ENCODE measurements around the gene P2RX1. TPM values are rescaled to one million over a fixed set of nuclear protein-coding genes. Genes with fewer than 3 reads are reported as not detected.

P2RX1 gene
- total RNA-seq, 1 donor = 1.3 TPM

DNA sequence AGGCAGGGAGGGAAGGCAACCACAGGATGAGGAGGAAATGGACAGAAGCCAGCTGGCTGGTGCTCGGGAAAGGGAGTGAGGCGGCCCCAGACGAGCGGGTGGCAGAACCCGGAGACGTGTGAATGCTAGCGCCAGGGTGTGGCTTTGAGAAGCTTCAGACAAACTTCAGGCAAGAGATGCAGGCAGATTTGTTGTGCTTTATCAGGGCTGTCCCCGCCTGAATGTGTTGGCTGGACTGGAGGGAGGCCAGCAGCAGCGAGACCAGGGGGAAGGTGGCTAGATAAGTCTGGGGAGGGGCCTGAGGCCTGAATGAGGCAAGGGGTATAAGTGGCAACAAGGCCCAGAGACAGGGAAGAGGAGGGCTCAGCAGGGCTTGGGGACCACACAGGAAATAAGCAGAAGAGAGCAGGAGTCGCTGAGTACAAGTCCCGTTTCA lies 45.4 kb downstream of the P2RX1 start:
- peak; percentile 19 for DNase-seq (ENCODE audit: low read depth)
- H3K4me3 ChIP-seq (ENCODE audit: low read depth, low read length) = no peak overlapping the region
- TF ChIP-seq, protein P1, sequence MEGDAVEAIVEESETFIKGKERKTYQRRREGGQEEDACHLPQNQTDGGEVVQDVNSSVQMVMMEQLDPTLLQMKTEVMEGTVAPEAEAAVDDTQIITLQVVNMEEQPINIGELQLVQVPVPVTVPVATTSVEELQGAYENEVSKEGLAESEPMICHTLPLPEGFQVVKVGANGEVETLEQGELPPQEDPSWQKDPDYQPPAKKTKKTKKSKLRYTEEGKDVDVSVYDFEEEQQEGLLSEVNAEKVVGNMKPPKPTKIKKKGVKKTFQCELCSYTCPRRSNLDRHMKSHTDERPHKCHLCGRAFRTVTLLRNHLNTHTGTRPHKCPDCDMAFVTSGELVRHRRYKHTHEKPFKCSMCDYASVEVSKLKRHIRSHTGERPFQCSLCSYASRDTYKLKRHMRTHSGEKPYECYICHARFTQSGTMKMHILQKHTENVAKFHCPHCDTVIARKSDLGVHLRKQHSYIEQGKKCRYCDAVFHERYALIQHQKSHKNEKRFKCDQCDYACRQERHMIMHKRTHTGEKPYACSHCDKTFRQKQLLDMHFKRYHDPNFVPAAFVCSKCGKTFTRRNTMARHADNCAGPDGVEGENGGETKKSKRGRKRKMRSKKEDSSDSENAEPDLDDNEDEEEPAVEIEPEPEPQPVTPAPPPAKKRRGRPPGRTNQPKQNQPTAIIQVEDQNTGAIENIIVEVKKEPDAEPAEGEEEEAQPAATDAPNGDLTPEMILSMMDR (IDR thresholded peaks at IDR 0.05; ENCODE audit: insufficient read depth, low read depth, low read length) = no peak

DNA sequence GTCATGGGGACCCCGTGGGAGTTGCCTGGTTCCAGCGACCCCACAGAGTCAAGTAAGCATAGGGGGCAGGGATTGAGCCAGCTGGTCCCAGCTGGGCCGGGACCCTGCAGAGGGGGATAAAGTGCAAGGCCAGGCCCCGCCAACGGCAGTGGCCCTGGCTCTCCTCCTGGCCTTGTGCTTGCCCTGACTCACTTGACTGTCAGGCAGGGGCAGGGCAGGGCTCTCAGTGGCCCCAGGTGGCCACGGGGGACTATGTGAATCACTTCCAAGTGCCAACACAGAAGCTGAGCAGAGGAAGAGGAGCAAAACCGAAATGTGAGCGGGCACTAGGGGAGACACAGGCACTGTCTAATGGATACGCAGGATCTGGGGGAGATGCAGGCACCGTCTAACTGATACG lies 48.7 kb downstream of the P2RX1 start:
- TF ChIP-seq, protein P1 (IDR thresholded peaks at IDR 0.05; ENCODE audit: insufficient read depth, low read depth, low read length) = no peak
- no peak overlapping the region for H3K4me3 ChIP-seq (ENCODE audit: low read depth, low read length)
- DNase-seq (ENCODE audit: low read depth) = no peak

DNA sequence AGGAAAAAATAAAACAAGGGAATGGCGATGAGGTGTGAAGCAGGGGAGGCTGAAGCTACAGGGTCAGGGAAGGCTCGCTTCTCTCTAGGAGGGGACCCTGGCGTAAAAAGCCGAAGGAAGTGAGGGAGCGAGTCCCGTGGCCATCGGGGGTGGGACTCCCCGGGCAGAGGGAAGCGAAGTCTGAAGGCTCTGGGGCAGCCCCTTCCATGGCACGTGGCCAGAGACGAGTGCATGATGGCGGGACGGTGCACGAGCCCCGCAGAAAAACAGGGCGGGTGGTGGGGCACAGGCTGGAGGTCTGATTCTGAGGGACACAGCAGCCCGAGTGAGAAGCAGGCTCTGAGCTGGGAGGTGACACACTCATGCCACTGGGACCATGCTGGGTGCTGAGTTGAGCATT lies 49.2 kb downstream of the P2RX1 start:
- TF ChIP-seq, protein P1 (IDR thresholded peaks at IDR 0.05; ENCODE audit: insufficient read depth, low read depth, low read length) = no peak
- DNase-seq (ENCODE audit: low read depth) = no peak
- H3K4me3 ChIP-seq (ENCODE audit: low read depth, low read length) = no peak overlapping the region

DNA sequence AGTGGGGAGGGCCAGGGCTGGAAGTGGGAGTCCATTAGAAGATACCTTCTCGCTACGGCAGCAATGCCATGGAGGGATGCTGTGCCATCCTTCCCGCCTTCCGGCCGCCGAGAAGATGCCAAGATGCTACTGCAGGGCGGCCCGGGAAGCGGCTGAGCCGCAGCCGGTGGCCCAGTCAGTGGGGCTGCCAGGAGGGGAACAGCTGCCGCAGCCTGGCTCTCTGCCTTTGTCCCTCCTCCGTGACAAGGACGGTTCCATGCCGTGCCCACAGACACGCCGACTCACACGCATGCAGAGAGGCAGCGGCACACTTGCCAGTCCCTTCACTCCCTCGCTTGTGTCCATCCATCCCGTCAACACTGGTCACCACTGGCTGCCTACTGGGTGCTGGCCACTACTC lies 50.0 kb downstream of the P2RX1 start:
- DNase-seq (ENCODE audit: low read depth) = no peak
- TF ChIP-seq, protein P1 (IDR thresholded peaks at IDR 0.05; ENCODE audit: insufficient read depth, low read depth, low read length) = no peak
- no peak overlapping the region for H3K4me3 ChIP-seq (ENCODE audit: low read depth, low read length)

DNA sequence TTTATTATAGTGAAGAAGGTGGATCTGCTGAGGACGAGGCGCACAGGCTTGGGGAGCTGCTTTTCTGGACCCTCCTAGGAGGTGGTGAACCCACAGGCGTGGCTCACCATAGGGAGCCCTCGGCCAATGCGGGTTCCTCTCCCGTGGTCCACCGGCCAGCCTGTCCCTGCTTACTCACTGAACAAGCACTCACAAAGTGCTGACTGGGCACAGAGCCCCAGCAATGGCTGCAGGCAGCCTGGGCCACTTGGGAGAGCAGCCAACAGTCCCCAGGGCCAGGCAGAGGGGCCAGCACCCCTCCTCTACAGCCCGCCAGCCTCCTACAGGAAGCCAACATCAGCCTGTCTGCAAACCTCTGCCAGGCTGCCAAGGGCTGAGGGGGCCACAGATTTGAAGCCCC lies 51.1 kb downstream of the P2RX1 start:
- DNase-seq (ENCODE audit: low read depth) = no peak
- TF ChIP-seq, protein P1 (IDR thresholded peaks at IDR 0.05; ENCODE audit: insufficient read depth, low read depth, low read length) = no peak
- H3K4me3 ChIP-seq (ENCODE audit: low read depth, low read length) = no peak overlapping the region

DNA sequence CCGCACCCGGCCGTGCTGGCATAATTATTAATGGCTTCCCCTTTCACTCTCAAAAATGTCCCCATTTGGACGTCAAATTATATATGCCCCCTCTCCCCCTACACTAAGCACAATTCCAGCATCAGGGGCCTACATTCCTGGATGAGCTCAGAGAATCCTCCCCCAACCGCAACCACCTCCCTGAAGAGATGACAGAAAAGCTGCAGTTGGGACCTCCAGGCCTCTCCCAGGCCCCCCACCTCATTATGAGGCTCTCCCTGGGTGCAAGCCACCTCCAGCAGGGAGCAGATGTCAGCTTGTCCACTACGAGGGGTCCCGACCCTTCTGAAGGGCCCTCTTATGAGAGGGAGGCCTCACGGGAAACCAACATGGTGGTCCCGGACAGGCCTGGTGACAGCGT lies 51.7 kb downstream of the P2RX1 start:
- no peak for DNase-seq (ENCODE audit: low read depth)
- H3K4me3 ChIP-seq (ENCODE audit: low read depth, low read length) = no peak overlapping the region
- TF ChIP-seq, protein P1 (IDR thresholded peaks at IDR 0.05; ENCODE audit: insufficient read depth, low read depth, low read length) = no peak
